Umbilical cord (tissue), 2 donors: ENCODE results near the gene IGSF5. TPM values are rescaled to one million over a fixed set of nuclear protein-coding genes. Genes with fewer than 3 reads are reported as not detected.

Experiments used
- DNase-seq: peaks from one replicate; pipeline ENCODE4 v3.0.0-alpha.2; 2015; ENCODE audit warnings: low spot score
- total RNA-seq: library from RNA; depleted of rRNA; stranded (reverse); fragments of >200 nt; gene quantifications from one replicate; pipeline ENCODE4 v1.2.3, GENCODE V29; 2014; ENCODE audit warnings: low replicate concordance; ENCODE audit not compliant: insufficient read depth

IGSF5 gene
- total RNA-seq, 1 donor from 2014 or later = 2.6 TPM

DNA sequence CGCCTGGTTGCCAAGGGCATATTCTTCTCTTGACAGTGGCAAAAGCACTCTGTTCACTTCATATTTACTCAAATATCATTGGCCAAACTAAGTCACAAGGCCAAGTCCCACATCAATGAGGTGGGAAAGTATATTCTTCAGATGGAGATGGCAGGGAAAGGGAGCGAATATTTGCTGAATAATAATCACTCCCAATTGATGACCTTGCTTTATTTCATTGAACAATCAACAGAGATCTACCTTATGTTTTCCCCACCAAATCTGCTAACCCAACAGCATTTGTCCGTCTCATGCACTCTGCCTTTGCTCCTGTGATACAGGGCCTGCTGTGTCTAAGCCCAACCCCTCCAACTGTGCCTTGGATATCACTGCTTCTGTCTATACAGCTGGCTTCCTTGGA lies 77.1 kb downstream of the IGSF5 start:
- no peak for DNase-seq

GRCh38 chr21:39825250-39825649 lies 80.3 kb downstream of the IGSF5 start:
- no peak for DNase-seq

DNA sequence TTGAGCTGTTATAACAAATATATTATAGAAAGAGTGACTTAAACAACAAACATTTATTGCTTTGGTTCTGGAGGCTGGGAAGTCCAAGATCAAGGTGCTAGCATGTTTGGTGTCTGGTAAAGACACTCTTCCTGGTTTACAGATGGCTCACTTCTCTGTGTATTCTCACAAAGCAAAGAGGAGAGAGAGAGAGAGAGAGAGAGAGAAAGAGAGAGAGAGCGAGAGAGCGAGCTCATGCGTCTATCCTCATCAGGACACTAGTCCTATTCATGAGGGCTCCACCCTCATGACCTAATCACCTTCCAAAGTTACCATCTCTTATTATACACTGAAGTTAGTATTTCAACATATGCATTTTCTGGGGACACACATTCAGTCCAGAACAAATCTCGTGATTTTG lies 89.6 kb downstream of the IGSF5 start:
- no peak for DNase-seq

GRCh38 chr21:39837861-39838359 lies 92.9 kb downstream of the IGSF5 start:
- no peak for DNase-seq

- DNase-seq = no peak
Measured at GRCh38 chr21:39840373-39841097, 95.6 kb downstream of the IGSF5 start.

DNA sequence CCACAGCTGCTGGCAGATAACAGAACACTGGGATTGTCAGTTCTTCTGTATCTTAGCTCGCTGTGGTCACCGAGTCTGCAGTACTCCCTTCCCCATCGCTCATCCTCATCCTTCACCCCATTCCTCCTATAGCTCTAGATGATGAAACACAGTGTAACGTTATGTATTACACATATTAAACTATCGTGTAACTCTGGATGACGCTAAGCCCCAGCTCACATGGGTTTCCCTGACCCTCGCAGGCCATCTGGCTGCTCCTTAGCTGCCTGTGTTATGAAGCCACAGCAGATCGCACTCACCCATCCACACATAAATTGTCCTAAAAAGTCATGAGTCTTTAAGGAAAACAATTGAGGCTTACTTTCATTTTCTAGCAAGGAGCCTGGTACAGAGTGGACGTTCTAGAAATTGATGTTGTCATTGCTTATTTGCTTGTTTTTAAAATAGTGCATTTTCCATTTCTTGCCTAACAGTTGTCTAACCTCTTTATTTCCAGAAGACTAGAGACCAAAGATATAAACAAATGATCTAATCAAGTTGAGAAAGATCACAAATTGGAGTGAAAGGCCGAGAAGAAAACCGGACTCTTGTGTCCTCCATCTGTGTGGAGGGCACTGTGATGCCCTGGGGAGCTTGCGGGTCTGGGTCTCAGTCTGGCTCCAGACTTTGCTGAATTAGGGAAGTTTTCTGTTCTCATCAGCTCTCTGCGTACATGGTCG lies 97.9 kb downstream of the IGSF5 start:
- peak; percentile 24 for DNase-seq

DNA sequence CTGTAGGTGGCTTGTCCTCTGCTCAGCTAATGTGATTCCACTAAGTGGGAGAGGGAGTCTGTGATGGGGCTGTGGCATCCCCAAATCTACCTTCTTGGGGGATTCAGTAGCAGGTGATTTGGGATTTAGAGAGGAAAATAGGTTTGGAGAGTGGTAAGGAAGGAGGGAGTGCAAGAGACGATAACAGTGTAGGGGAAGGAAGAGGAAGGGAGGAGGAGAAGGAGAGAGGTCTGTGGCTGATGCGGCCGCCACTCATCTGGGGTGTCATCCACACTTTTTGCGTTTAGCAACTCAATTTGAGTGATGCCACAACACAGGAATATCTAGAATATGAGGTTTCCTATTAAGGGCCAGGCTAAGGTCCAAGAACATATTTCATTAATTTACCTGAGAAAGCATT lies 98.5 kb downstream of the IGSF5 start:
- DNase-seq = no peak

DNA sequence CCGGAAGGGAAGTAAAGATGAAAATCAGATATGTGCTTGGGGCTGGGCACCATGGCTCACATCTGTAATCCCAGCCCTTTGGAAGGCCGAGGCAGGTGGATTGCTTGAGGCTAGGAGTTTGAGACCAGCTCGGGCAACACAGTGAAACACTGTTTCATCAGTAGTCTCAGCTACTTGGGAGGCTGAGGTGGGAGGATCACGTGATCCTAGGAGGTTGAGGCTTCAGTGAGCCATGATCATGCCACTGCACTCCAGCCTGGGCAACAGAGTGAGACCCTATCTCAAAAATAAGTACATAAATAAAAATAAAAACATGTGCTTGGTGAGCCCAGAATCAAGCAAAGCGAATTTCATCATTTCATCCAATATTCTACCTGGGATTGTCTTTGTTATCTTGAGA lies 98.9 kb downstream of the IGSF5 start:
- no peak for DNase-seq

DNA sequence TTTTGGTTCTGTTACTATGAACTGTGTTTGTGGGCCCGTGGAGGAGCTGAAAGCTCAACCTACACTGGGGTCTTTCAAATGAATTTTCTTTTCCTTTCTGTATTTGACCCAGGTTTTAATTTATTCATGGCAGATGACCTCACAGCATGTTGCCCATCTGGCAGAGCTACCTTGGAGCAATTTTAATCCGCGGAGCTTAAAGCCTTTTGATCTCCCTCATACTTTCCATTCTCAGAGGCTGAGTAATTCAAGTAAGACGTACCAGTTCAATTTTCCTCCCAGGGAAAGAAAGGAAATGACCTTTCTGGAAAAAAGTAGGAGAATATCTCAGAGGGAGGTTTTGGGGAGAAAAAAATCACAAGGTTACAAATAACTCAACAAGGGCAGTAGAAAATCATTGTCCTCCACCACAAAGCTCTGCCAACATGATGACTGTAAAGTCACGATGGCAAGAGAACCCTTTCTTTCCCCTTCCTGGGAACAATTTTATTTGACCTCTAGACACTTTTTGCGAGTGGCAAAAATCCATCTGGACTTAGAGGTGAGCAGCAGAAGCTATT lies 100.7 kb downstream of the IGSF5 start:
- DNase-seq = peak; percentile 44

DNA sequence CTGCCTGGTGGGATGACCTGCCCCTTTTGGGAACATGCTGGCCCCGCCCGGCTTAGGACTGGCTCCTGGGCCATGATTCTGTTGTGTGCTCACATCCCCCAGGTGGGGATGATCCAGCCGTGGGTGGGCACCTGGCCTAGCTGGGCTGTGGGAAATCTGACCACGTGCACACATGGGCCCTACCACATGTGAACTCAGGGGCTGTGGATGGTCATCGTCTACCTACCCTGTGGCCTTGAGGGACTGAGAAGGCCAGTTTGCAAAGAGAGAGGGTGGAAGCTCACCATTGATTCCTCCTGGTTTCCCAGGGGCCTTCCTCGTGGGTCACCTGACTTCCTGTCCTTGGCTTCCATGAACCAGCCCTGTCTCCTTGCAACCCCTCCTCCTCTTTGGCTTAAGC lies 102.9 kb downstream of the IGSF5 start:
- no peak for DNase-seq

- DNase-seq = peak; percentile 23
Measured at GRCh38 chr21:39849014-39849655, 104.2 kb downstream of the IGSF5 start.

DNA sequence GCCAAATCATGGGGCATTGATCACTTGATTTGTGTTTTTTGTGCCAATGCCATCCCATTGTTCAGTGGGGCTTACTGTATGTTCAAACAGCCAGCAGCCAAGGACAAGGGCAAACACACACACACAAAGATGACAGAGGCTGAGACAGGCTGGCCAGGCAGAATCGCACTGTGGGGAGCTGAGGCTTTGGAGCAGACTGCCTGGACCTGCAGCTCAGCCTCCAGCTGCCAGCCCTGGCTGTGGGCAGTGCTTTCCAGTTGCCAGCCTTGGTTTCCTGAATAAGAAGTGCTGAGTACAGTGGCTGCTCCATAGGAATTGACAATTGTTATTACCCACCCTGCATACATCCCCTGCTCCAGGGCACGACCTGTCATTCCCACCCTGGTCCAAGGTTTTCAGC lies 105.3 kb downstream of the IGSF5 start:
- DNase-seq = no peak

GRCh38 chr21:39851002-39851618 lies 106.1 kb downstream of the IGSF5 start:
- DNase-seq = no peak

Other genes starting within 250 kb of the IGSF5 start
- gene B3GALT5, start 132.2 kb upstream of the IGSF5 start, total RNA-seq = 1.2 TPM
- gene PCP4, start 122.3 kb downstream of the IGSF5 start, total RNA-seq = not detected